H9 (cell line): Measurements from ENCODE around the gene SRSF7. TPM values are rescaled to one million over a fixed set of nuclear protein-coding genes. Genes with fewer than 3 reads are reported as not detected.

Source experiments
- DNase-seq: peaks from one replicate; pipeline ENCODE4 v3.0.0-alpha.2; 2017
- H2AFZ ChIP-seq: one replicate; pipeline ENCODE4 v1.6.1; 2013; ENCODE audit warnings: mild to moderate bottlenecking, low read length, control low read depth, moderate library complexity
- H2AK5ac ChIP-seq: 2 replicates; pipeline ENCODE4 v1.6.1; 2013; ENCODE audit warnings: low read length, control low read depth, mixed read lengths; ENCODE audit not compliant: insufficient read length
- H2BK120ac ChIP-seq: one replicate; pipeline ENCODE4 v1.6.1; 2013; ENCODE audit warnings: low read depth, mild to moderate bottlenecking, low read length, control low read depth, inconsistent platforms; ENCODE audit not compliant: poor library complexity, severe bottlenecking
- H2BK12ac ChIP-seq: 2 replicates; pipeline ENCODE4 v1.6.1; 2013; ENCODE audit warnings: low read length, control low read depth, mixed read lengths, low read depth; ENCODE audit not compliant: insufficient read length
- H2BK15ac ChIP-seq: 2 replicates; pipeline ENCODE4 v1.6.1; 2013; ENCODE audit warnings: low read depth, low read length, control low read depth
- H2BK20ac ChIP-seq: one replicate; pipeline ENCODE4 v1.6.1; 2013; ENCODE audit warnings: low read depth, mild to moderate bottlenecking, low read length, control low read depth, inconsistent platforms; ENCODE audit not compliant: poor library complexity, severe bottlenecking
- H2BK5ac ChIP-seq: 2 replicates; pipeline ENCODE4 v1.6.1; 2013; ENCODE audit warnings: low read length, control low read depth, mixed read lengths; ENCODE audit not compliant: insufficient read length
- H3K14ac ChIP-seq: 2 replicates; pipeline ENCODE4 v1.6.1; 2013; ENCODE audit warnings: low read length, control low read depth; ENCODE audit not compliant: insufficient read depth
- H3K18ac ChIP-seq: 2 replicates; pipeline ENCODE4 v1.6.1; 2013; ENCODE audit warnings: low read depth, mild to moderate bottlenecking, mixed read lengths, low read length, control low read depth; ENCODE audit not compliant: insufficient read length
- H3K23ac ChIP-seq: 2 replicates; pipeline ENCODE4 v1.6.1; 2013; ENCODE audit warnings: low read length, control low read depth, mixed read lengths, low read depth; ENCODE audit not compliant: insufficient read length
- H3K23me2 ChIP-seq: 2 replicates; pipeline ENCODE4 v1.6.1; 2013; ENCODE audit warnings: low read depth, mild to moderate bottlenecking, mixed read lengths, low read length, control low read depth; ENCODE audit not compliant: insufficient read length, poor library complexity, severe bottlenecking
- H3K27ac ChIP-seq: 2 replicates; pipeline ENCODE4 v1.5.1; 2013; ENCODE audit warnings: low read length, control low read depth, mixed read lengths, low read depth; ENCODE audit not compliant: insufficient read length
- H3K27me3 ChIP-seq: 2 replicates; pipeline ENCODE4 v1.6.1; 2013; ENCODE audit warnings: low read length, control low read depth, inconsistent platforms; ENCODE audit not compliant: insufficient read depth
- H3K4ac ChIP-seq: 2 replicates; pipeline ENCODE4 v1.6.1; 2013; ENCODE audit warnings: low read depth, mild to moderate bottlenecking, control low read depth, inconsistent platforms, low read length, moderate library complexity
- H3K4me1 ChIP-seq: 2 replicates; pipeline ENCODE4 v1.6.1; 2013; ENCODE audit warnings: low read length, control low read depth, inconsistent platforms; ENCODE audit not compliant: insufficient read depth
- H3K4me2 ChIP-seq: 2 replicates; pipeline ENCODE4 v1.6.1; 2013; ENCODE audit warnings: low read length, control low read depth, mixed read lengths; ENCODE audit not compliant: insufficient read length, insufficient read depth
- H3K56ac ChIP-seq: 2 replicates; pipeline ENCODE4 v1.6.1; 2013; ENCODE audit warnings: low read depth, mild to moderate bottlenecking, mixed read lengths, low read length, control low read depth; ENCODE audit not compliant: insufficient read length
- H3K79me1 ChIP-seq: 2 replicates; pipeline ENCODE4 v1.6.1; 2013; ENCODE audit warnings: low read depth, mild to moderate bottlenecking, moderate library complexity, low read length, control low read depth, inconsistent platforms; ENCODE audit not compliant: insufficient read depth, poor library complexity, severe bottlenecking
- H3K79me2 ChIP-seq: 2 replicates; pipeline ENCODE4 v1.6.1; 2013; ENCODE audit warnings: low read length, control low read depth, inconsistent platforms; ENCODE audit not compliant: insufficient read depth
- H3K9ac ChIP-seq: 2 replicates; pipeline ENCODE4 v1.6.1; 2013; ENCODE audit warnings: low read length, control low read depth, mixed read lengths; ENCODE audit not compliant: insufficient read length; ENCODE audit errors: extremely low read depth
- H3K9me3 ChIP-seq: one replicate; pipeline ENCODE4 v1.6.1; 2013; ENCODE audit warnings: low read depth, low read length, inconsistent platforms; ENCODE audit not compliant: control insufficient read depth
- H3T11ph ChIP-seq: one replicate; pipeline ENCODE4 v1.6.1; 2013; ENCODE audit warnings: mild to moderate bottlenecking, low read length, control low read depth, inconsistent platforms
- H4K20me1 ChIP-seq: one replicate; pipeline ENCODE4 v1.6.1; 2013; ENCODE audit not compliant: control insufficient read depth, insufficient read length, insufficient read depth
- H4K5ac ChIP-seq: 2 replicates; pipeline ENCODE4 v1.6.1; 2013; ENCODE audit warnings: low read depth, mild to moderate bottlenecking, mixed read lengths, low read length, control low read depth; ENCODE audit not compliant: insufficient read length
- H4K8ac ChIP-seq: replicated peaks from 2 replicates; pipeline ENCODE4 v1.6.1; 2013; ENCODE audit warnings: low read length, control low read depth, mixed read lengths, low read depth; ENCODE audit not compliant: insufficient read length
- H4K91ac ChIP-seq: 2 replicates; pipeline ENCODE4 v1.6.1; 2013; ENCODE audit warnings: low read depth, mild to moderate bottlenecking, moderate library complexity, mixed read lengths, low read length, control low read depth; ENCODE audit not compliant: insufficient read length
- H3K27ac Mint-ChIP-seq, 3 experiments: 2 replicates in 2 of 3; 3 replicates in 1 of 3; pipeline ENCODE4 v1.8.0; 2020 to 2021; ENCODE audit warnings: mixed read lengths in 3 of 3, mild to moderate bottlenecking in 1 of 3, moderate library complexity in 1 of 3
- H3K27me3 Mint-ChIP-seq: 2 replicates; pipeline ENCODE4 v1.8.0; 2021; ENCODE audit warnings: low read depth, mild to moderate bottlenecking, moderate library complexity, mixed read lengths
- H3K36me3 Mint-ChIP-seq, 3 experiments: 2 replicates in 2 of 3; 3 replicates in 1 of 3; pipeline ENCODE4 v1.8.0; 2020 to 2021; ENCODE audit warnings: low read depth in 3 of 3, mixed read lengths in 3 of 3; ENCODE audit not compliant: insufficient read depth in 1 of 3
- H3K4me1 Mint-ChIP-seq, 2 experiments: 2 replicates each; pipeline ENCODE4 v1.8.0; 2020; ENCODE audit warnings: mixed read lengths in 2 of 2
- H3K4me3 Mint-ChIP-seq, 2 experiments: 2 replicates in 1 of 2; 3 replicates in 1 of 2; pipeline ENCODE4 v1.8.0; 2020 to 2021; ENCODE audit warnings: mild to moderate bottlenecking in 2 of 2, mixed read lengths in 2 of 2, moderate library complexity in 1 of 2
- H3K9me3 Mint-ChIP-seq, 2 experiments: 2 replicates in 1 of 2; 3 replicates in 1 of 2; pipeline ENCODE4 v1.8.0; 2020; ENCODE audit warnings: mild to moderate bottlenecking in 2 of 2, mixed read lengths in 2 of 2, moderate library complexity in 1 of 2
- WGBS: extraction: QIAGEN DNeasy Blood & Tissue Kit; methylation state at CpG from one replicate; pipeline ENCODE4 v1.1.7; 2013; ENCODE audit warnings: missing lambda C conversion rate, low lambda C conversion rate, mixed read lengths; ENCODE audit not compliant: insufficient read length; ENCODE audit errors: extremely low coverage; 5-methylcytosine and 5-hydroxymethylcytosine counted together
- total RNA-seq: library from RNA; stranded (reverse); gene quantifications from 2 replicates; pipeline ENCODE4 v1.2.1, GENCODE V29; 2021
- TF ChIP-seq, protein P1 (sequence below): fragments of 200-600 bp; sonication (generic); conservative IDR thresholded peaks from 3 replicates; pipeline ENCODE4 v1.8.0; 2021; ENCODE audit warnings: antibody characterized with exemption, mild to moderate bottlenecking

The SRSF7 gene
- total RNA-seq, 1 experiment from 2014 or later, result 576 TPM

DNA sequence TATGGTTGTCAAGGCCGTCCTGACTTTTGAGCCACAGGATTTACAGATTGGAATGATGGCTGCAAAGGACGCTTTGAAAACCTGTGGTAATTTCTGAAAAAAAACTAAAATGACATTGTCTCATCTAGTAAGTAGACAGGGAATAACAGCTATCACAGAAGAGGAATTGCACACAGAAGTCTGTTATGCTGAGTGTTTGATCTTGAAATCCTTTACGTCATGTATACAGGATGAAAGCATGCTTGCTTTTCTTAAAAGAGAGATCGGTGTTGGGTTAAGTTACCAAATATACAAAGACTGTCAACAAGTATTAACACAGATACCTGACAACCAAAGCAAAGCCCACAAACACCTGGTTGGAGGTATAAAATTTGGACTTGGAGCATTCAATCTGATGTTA, 12.6 kb upstream of the SRSF7 start:
- no peak for DNase-seq
- Histone ChIP-seq H3K56ac (no peak overlapping the region), H3T11ph (no peak overlapping the region), H4K20me1 (no peaks in the 10 kb centered on the region), H4K8ac (no peak overlapping the region), H2BK120ac (no peak overlapping the region), H3K9me3 (no peaks in the 10 kb centered on the region), H3K23me2 (no peaks in the 10 kb centered on the region), H2BK15ac (no peak overlapping the region), H2BK20ac (no peak overlapping the region), H4K91ac (no peak overlapping the region), H3K4ac (no peak overlapping the region), H3K27ac (no peak overlapping the region), H3K4me1 (no peaks in the 10 kb centered on the region), H3K9ac (no peak overlapping the region), H3K18ac (no peak overlapping the region), H2BK12ac (no peak overlapping the region), H4K5ac (no peak overlapping the region), H2BK5ac (no peak overlapping the region), H3K23ac (no peak overlapping the region), H3K79me1 (no peaks in the 10 kb centered on the region), H3K79me2 (no peaks in the 10 kb centered on the region), H3K14ac (no peak overlapping the region), H2AK5ac (no peak overlapping the region), H3K4me2 (no peak overlapping the region), H3K27me3 (no peaks in the 10 kb centered on the region), H2AFZ (no peak overlapping the region)
- TF ChIP-seq, protein P1, sequence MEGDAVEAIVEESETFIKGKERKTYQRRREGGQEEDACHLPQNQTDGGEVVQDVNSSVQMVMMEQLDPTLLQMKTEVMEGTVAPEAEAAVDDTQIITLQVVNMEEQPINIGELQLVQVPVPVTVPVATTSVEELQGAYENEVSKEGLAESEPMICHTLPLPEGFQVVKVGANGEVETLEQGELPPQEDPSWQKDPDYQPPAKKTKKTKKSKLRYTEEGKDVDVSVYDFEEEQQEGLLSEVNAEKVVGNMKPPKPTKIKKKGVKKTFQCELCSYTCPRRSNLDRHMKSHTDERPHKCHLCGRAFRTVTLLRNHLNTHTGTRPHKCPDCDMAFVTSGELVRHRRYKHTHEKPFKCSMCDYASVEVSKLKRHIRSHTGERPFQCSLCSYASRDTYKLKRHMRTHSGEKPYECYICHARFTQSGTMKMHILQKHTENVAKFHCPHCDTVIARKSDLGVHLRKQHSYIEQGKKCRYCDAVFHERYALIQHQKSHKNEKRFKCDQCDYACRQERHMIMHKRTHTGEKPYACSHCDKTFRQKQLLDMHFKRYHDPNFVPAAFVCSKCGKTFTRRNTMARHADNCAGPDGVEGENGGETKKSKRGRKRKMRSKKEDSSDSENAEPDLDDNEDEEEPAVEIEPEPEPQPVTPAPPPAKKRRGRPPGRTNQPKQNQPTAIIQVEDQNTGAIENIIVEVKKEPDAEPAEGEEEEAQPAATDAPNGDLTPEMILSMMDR, result no peak
- no CpG with 5 or more reads among the region's 4 CpGs for WGBS
- Mint-ChIP-seq H3K9me3 (no peaks in the 10 kb centered on the region), H3K4me1 (no peaks in the 10 kb centered on the region), H3K36me3 (no peaks in the 10 kb centered on the region), H3K27ac (no peak overlapping the region), H3K4me3 (no peak overlapping the region), H3K27me3 (no peaks in the 10 kb centered on the region)
